HG03066 (cell line): ENCODE data around the gene POU3F1.

ENCODE experiments used
- ATAC-seq: cut with Tn5 transposase; IDR thresholded peaks from one replicate; pipeline ENCODE4 v1.9.1; 2021; ENCODE audit warnings: low read depth; ENCODE audit not compliant: unreplicated experiment

POU3F1 gene

DNA sequence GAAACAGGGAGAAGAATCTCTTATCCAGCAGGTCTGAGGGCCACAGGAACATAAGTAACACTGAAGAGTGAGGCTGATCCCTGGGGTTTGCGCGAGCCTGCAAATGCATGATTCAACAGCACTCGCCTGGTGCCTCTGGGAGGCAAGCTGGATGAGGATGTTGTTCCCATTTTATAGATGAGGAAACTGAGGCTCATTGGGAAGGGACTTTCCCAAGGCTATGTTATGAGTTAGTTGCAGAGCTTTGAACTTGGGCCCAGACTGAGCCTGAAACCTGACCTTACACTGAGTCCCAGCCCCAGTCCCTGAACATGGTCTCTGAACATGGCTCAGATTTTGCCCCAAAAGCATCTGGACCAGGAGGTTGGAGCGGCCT lies 27.7 kb upstream of the POU3F1 start:
- no peak for ATAC-seq

DNA sequence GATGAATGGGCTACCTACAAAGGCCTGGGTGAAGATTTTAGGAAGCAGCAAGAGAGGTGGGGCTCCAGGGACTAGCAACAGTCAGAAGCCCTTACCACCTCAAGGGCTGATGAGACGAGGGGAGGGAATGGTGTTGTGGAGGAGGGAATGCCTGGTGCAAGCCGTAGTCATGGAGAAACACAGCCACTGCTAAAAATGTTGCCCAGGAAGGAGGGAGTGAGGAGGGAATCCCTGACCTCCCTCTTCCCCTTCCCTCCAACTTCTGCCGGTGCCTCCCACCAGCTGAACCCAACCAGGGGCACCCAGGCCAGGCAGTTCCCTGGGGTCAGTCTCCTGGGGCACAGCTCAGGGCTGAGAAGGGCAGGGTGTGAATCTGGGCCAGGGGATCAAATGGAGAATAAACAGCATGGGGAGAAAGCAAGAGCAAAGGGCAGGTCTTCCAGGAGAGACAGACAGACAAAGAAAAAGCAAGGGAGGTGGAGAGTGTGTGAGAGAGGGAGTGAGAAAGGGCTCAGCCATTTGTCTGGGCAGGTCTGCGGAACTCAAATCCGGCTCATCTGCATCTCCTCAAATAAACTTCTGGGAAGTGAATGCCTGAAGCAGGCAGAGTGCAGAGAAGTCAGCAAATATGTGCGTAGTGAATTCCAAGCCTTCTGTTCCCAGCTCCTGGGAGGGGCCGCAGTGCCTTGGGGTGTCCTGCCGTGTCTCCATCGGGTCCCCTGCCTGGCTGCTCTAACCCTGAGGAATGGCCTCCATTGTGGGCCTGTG lies 27.1 kb upstream of the POU3F1 start:
- ATAC-seq, result no peak

DNA sequence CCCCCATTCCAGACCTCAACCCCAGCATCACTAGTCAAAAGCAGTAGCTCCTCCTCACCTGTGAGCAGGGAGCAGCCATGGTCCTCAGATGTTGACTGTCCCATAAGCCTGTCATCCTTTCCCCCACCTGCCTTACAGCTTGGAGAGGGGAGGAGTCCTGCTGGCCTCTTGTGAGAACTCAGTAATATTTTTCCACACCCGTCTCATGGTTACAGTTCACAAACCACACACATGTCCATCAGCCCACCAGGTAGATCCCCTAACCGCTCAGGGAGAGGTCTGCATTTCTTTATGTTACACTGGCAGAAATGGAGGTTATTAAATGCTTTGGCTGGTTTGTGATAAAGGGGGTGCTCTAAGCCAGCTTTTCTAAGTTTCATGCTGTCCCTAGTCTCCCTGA lies 26.3 kb upstream of the POU3F1 start:
- no peak for ATAC-seq

DNA sequence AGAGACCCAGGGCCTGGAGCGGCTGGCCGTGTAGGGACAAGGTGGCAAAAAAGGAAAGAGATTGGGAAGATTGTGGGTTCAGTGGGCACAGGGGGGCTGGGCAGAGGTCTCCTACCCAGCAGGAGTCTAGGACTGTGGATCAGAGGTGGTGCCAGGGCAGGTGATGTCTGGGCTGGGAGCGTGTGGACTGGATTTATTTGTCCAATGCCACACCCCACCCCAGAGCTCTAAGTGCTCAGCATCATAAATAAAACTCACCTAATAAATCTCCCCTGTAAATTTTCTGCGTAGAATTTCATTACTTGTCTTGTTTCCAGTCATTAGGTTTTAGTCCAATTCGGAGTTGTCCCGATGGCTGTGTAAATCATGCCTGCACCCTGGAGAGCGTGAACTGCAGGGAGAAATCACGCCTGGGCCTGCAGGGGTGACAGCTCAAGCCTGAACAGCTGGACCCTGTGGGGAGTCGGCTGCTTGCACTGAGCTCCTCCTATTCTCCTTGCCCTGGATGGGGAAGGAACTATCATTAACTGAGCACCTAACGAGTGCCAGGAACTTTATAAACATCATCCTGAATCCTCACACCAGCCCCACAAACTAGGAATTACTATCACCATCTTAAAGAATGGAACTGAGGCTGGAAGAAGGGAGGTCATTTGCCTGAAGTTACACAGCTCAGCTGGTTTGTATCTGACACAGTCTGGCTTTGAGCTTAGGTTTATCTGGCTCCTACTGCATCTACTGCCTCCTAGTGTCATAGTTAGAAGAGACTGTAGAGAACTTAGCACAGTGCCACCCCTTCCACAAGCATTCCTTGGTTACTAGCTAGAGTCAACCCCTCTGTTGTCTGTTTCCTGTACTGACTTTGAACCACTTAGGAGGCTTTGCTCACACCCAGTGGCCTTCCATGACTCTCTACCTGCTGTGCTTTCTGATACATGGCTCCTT lies 25.0 kb upstream of the POU3F1 start:
- no peak for ATAC-seq

DNA sequence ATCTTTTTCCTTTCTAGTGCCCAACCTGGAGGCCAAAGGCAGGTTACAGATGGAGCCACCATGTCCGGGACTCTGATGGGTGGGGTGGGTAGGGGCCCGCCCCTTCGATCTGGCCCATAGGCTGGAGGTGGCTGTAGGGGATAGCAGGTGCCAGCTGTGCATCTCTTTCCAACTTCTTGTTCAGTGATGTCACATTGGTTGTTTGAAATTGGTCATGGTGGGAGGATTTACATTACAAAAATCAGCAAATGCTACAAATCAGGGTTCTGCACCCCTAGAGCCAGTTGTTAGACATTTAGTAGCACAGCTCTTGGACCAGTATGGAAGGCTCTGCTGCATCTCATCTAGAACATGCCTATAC lies 22.4 kb upstream of the POU3F1 start:
- no peak for ATAC-seq

DNA sequence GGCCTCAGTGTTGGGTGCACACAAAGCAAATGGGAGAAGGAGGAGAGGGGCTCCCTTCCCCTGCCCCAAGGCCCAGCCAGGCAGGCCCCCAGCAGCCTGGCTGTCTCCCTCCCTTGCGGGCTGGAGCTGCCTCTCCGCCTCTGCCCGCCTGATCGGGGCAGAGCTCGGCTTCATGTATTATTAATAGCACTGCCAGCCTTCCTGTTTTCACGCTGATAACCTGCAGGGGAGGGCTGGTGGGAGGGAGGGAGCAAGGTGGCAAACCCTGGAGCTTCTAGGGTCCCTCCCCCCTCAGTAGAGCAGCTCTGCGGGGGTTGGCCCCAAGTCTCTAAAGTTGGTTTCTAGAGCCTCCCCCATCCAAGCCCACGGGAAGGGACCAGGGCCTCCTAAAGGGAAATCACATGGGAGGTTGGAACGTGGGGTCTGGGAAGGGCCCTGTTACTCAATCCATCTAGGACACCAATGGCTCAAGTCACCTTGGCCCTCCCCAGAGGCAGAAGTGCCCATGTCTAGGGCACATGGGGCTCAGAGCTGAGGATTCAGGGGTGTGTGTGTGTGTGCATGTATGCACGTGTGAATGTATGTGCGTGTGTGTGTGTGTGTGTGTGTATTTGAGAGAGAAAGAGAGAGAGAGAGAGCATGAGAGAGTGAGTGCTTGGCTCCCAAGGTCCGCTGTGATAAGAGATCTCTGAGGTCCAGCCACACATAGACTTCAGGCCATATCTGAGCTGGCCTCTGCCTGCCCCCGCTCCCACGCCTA lies 21.8 kb upstream of the POU3F1 start:
- ATAC-seq, result no peak

DNA sequence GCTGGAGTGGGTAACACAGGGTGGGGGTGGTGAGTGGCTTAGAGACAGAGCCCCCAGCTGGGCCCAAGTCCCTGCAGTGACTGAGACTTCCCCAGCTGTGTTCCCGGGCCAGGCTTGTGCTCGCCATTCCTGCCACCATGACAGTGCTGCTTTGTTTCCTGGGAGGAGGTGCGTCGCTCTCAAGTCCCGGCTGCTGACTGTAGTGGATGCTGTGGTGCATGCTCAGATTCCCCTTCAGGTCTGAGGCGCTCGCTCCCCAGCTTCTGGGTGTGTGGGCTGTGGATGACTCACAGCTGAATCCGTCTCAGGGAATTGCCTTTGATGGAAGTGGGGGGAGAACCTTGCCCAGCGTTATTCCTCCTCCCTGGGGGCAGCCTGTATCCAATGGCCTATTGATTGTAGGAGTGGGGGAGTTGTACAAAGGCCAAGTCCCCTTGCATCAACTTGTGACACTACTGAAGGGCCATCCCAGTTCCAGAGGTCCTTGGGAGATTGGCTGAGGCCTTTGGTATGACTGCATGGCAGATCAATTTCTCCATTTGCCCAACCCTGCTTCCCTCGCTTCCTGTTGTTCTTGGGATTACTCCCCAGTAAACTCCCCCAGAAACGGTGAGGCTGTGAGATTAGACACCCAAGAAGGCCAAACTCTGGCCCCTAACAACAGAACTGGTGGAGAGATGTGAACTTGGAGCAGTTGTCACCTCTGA lies 17.8 kb upstream of the POU3F1 start:
- no peak for ATAC-seq

DNA sequence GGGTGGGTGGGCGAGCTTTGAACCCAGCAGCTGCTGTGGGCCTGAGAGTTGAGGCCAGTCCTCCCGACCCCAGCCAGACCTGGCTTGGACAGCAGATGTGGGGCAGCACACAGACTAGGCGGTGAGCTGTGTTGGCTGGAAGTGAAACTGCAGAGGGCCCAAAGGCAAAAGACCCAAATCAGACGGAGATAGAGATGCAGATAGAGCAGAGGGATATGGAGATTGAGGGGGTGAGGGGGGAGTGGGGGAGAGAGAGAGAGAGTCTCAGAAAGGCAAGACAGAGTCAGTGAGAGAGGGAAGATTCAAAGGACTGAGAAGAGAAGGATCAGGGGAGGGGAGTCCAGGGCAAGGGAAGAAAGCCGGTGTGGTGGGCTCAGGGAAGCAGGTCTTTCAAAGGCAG lies 17.0 kb upstream of the POU3F1 start:
- no peak for ATAC-seq

DNA sequence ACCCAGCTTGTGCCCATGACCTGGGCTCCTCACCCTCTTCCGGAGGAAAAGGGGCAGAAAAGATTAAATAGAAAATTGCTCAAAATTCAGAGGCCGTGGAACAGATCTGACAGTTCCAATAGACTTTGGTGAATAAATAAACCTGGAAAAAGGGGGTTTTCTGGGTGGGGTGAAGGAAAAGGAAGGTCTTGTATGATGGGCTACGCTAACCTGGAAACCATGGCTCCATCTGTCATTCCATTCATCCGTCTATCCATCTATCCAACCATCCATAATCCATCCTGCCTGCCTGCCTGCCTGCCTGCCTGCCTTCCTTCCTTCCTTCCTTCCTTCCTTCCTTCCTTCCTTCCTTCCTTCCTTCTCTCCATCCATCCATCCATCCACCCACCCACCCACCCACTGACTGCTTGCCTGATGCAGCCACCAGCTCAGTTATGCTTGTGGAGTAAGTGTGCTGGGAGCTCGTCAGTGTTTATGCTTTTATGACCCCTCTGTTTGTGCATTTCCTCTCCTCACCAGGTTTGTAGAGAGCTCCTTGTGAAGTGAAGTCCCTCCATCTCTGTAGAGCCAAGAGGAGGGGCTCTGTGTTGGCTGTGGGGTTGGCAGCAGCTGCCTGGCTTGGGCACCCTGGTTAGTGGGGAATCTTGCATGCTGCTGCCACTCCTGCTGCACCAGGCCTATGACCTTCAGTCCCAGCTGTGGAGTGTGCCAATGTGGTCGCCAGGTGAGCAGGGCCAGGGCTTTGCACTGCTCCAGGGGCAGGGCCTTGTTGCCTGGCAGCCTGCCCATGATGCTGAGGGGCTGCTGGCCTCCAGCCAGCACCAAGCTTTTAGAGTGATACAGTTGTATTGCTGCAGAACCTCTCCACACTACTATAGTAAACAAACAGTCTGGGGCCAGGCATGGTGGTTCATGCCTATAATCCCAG lies 16.0 kb upstream of the POU3F1 start:
- ATAC-seq, result no peak

DNA sequence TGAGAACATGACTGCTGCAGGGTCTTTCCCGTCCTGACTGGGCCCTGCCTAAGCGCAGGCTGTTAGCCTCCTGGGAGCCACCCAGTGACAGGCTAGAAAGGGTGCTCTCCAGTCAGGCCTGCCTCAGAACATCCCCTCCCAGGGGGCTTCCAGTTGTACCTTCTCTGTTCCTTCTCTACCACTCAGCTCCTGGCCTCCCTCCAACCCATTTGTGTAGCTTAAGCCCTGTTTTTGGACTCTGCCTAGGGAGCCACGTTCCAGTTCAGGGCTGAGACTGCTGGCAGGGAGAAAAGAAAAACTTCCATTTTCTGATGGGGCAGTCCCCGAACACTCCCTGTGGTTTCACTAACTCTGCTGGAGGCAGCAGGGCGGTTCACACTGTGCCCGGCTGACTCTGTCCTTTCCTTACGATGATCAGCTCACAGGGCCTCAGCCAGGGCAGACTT lies 15.3 kb upstream of the POU3F1 start:
- no peak for ATAC-seq

DNA sequence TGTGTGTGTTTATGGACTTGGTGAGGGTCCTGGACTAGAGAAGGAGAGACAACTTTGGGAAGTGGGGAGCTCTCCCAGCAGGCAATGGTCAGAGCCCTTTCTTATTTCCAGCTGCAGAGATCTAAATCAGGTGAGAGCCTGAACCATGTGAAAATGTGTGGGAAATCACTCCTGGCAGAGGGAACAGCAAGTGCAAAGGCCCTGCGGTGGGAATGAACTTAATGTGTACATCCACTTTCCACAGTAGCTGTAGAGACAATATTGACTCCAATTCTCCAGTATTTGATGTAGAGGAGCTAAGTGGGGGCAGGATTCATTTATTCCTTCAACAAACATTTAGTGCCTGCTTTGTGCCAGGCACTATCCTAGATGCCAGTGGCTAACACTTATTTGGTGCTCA lies 14.7 kb upstream of the POU3F1 start:
- no peak for ATAC-seq

DNA sequence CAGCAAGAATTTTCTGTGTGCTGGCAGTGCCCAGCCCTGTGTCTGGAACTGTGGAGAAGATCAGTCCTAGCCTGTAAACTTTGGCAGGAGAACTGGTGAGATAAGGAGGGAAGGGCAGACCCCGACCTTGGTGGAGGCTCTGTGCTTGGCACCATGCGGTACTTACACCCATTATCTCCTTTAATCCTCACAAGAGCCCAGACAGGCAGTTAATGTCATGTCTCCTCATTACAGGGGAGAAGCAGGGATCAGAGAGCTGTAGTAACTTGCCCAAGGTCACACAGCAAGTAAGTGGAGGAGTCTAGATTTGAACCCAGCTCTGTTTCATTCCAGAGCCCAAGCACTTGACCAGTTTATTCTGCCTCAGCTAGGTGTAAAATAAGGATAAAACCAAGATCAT lies 13.9 kb upstream of the POU3F1 start:
- no peak for ATAC-seq

DNA sequence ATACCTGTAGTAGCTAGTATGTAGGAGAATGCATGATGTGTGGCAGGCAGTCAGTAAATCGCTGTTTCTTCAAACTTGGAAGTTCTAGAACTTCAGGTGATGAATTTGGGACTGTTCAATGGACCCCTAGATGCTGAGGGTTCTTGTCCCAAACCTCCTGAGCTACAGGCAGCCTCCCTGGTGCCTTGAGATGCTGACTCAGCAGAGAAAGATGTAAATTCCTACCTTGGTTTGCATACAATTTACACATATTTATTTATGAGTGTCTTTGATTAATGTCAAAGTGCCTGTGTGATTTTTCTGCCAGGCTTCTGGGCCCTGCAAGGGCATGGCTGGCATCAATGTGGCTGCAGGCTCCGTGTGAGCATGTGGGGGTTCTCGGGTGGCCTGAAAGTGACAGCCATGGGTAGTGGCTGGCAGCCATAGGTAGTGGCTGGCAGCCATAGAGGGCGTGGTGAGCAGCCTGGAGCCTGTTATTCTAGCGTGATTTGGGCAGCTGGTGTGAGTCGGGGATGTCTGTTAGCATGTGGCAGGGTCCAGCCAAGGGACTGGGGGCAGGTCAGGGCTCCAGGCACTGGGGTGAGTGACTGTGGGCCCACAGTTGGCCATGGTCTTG lies 13.2 kb upstream of the POU3F1 start:
- ATAC-seq, result no peak

DNA sequence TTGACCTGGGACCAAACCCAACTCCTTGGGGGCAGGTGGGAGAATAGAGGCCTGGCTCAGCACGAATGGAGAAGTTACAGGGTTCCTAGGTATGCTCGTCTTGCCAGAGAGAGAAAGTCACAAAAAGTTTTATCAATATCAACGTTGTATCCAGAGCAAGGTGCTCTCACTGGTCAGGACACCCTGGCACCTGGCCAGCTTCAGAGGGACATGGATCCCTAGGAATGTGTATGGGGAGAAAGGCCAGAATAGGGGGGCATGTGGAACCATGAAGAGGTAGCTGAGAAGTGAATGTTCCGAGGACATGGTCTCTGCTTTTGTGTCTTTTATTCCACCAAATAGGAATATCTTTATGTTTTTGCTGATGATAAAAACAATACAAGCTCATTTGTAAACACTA lies 9.4 kb upstream of the POU3F1 start:
- no peak for ATAC-seq

DNA sequence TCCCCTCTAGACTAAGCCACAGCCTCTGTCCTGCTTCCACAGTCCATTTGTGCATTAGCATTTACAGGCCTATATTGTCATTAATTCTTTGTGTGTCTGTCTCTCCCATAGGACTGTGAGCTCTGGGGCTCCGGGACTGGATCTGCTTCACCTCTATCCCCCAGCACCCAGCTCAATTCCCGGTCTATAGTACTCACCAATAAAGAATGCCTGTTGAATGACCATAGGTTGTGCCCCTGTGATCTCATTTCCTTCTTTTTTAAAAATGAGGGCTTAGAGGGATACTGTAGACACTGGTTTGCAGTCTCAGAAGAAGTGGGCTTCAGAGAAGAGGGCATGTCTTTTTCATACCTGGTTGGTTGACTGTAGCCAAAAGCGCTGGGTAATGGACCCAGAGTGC lies 8.8 kb upstream of the POU3F1 start:
- ATAC-seq, result no peak

DNA sequence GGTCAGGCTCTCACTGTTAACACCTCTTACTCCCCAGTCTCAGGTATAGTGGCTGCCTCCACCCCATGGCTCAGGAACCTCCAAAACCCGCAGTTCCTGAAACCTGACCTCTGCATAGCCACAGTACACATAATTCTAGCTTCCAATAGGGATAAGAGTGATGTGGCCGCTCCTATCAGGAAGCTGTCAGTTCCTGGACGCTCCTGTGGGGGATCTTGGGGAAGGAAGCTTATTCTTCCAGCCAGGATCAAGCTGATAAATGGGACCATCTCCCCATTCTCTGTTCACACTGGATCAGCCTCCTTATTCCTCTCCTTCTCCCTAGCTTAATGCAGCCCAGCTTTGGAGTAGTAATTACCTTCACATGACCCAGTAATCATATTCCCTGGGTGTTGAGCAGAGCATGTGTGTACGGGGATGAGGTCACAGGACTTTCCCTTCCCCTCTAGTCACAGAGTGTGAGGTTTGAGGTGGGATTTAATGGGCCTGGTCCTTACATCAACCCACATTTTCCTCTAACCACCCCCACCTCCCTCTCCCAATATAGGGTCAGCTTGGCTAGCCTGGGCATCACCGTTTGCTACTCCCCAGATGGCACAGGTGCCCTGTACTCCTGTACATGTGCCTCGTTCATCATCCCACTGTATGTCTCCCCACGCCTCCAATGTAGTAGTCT lies 7.0 kb upstream of the POU3F1 start:
- no peak for ATAC-seq

DNA sequence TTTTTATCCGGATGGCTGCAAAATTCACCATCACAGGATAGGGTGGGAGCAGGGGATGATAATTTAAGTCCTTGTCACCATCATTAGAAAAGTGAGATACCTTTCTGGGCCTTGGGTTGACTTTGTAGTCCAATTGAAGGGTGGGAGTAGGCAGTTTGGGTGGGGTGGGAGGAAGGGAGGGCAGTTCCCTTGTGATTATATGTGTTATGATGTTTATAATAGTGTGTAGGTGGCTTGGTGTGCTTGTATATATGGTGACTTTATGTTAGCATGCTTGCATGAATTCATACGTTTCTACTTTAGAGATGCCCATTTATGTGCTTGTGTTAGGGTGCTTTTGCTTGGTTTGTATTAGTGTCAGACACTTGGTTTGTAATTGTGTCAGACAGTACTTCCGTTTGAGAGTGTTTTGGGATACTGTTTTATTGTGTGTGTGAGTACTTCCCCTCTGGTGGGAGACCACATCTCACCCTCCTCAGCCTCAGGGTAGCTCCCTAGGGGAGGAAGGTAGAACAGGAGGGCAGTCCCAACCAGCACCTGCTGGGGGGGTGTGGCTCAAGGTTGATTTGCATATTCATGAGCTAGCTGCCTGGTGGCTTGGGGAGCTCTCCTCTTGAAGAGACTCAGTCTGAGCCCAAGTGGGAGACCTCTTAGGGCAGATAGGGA lies 6.3 kb upstream of the POU3F1 start:
- ATAC-seq, result peak; percentile 57

DNA sequence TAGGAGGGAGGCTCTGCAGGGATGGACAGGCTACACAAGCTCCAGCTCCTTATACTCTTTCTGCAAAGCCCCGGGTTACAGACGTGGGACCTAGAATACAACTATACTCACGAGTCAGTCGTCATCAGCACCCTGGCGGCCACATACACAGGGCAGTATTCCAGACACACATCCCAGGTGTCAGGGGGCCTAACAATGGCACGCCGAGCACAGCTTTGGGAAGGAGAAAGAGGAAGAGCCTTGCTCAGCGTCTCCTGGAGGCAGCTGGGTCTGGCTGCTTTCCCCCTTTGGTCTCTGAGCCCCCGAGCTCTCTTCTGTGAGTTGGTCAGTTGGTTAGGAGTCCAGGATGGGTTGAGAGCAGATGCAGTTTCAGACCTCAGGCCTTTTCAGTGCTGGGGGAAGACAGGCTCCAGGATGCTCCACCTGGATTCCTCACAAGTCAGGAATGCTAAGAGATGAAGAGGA lies 4.5 kb upstream of the POU3F1 start:
- ATAC-seq, result no peak
